Renal cortex interstitium (tissue), 15 donors: ENCODE results near the gene SGSH. TPM values are rescaled to one million over a fixed set of nuclear protein-coding genes. Genes with fewer than 3 reads are reported as not detected.
A peak's percentile ranks its signal among the peaks of the same experiment; 100 is the strongest.

Experiments used
- DNase-seq, 11 donors: peaks; one replicate each; pipeline ENCODE4 v3.0.0-alpha.2; 2013; ENCODE audit warnings: low read depth in 9 of 11, low spot score in 4 of 11; ENCODE audit errors: extremely low read depth in 1 of 11
- long read RNA-seq, 16 experiments: transcript quantifications; one replicate each; lab custom pipeline, GENCODE V29; 2026
- polyA plus RNA-seq, 3 donors: library from polyadenylated mRNA; unstranded; fragments of 120-200 nt; gene quantifications; one replicate each; pipeline ENCODE4 v1.2.1, GENCODE V29; 2013; ENCODE audit not compliant: insufficient read length in 3 of 3

SGSH gene
- 10 to 100 TPM; 31.1 to 57.1 (median 37.0) TPM for polyA plus RNA-seq
- long read RNA-seq, donor 1, partial matches to known transcripts, result 0 of 2 reads
- long read RNA-seq, donor 1, other reads (novel, unspliced or antisense), result 0 of 2 reads
- long read RNA-seq, donor 2, full-length matches to known transcripts, result 5 of 5 reads
- long read RNA-seq, donor 2, partial matches to known transcripts, result 0 of 5 reads
- long read RNA-seq, donor 2, other reads (novel, unspliced or antisense), result 0 of 5 reads
- long read RNA-seq, donor 3, full-length matches to known transcripts, result 7 of 13 reads
- long read RNA-seq, donor 3, partial matches to known transcripts, result 6 of 13 reads
- long read RNA-seq, donor 3, other reads (novel, unspliced or antisense), result 0 of 13 reads
- long read RNA-seq, donor 4, full-length matches to known transcripts, result 6 of 12 reads
- long read RNA-seq, donor 4, partial matches to known transcripts, result 6 of 12 reads
- long read RNA-seq, donor 4, other reads (novel, unspliced or antisense), result 0 of 12 reads
- long read RNA-seq, donor 5, result 0 reads
- long read RNA-seq, donor 6, transcript SGSH-201 (8 exons, 2,784 nt), result major isoform, 8 of 11 reads
- long read RNA-seq, donor 6, partial matches to known transcripts, result 0 of 11 reads
- long read RNA-seq, donor 6, other reads (novel, unspliced or antisense), result 0 of 11 reads
- long read RNA-seq, donor 7, full-length matches to known transcripts, result 9 of 9 reads
- long read RNA-seq, donor 7, partial matches to known transcripts, result 0 of 9 reads
- long read RNA-seq, donor 7, other reads (novel, unspliced or antisense), result 0 of 9 reads
- long read RNA-seq, donor 8, result 0 reads
- long read RNA-seq, donor 9, partial matches to known transcripts, result 0 of 4 reads
- long read RNA-seq, donor 9, other reads (novel, unspliced or antisense), result 0 of 4 reads
- long read RNA-seq, donor 10, partial matches to known transcripts, result 27 of 28 reads
- long read RNA-seq, donor 10, other reads (novel, unspliced or antisense), result 0 of 28 reads
- long read RNA-seq, donor 11, full-length matches to known transcripts, result 6 of 6 reads
- long read RNA-seq, donor 11, partial matches to known transcripts, result 0 of 6 reads
- long read RNA-seq, donor 11, other reads (novel, unspliced or antisense), result 0 of 6 reads
- long read RNA-seq, donor 12, partial matches to known transcripts, result 0 of 5 reads
- long read RNA-seq, donor 12, other reads (novel, unspliced or antisense), result 0 of 5 reads
- long read RNA-seq, donor 13, result 0 reads
- long read RNA-seq, donor 14, full-length matches to known transcripts, result 7 of 7 reads
- long read RNA-seq, donor 14, partial matches to known transcripts, result 0 of 7 reads
- long read RNA-seq, donor 14, other reads (novel, unspliced or antisense), result 0 of 7 reads
- long read RNA-seq, donor 15, full-length matches to known transcripts, result 8 of 17 reads
- long read RNA-seq, donor 15, partial matches to known transcripts, result 9 of 17 reads
- long read RNA-seq, donor 15, other reads (novel, unspliced or antisense), result 0 of 17 reads
- long read RNA-seq, donor 16, full-length matches to known transcripts, result 22 of 68 reads
- long read RNA-seq, donor 16, partial matches to known transcripts, result 37 of 68 reads
- long read RNA-seq, donor 16, other reads (novel, unspliced or antisense), result 9 of 68 reads

DNA sequence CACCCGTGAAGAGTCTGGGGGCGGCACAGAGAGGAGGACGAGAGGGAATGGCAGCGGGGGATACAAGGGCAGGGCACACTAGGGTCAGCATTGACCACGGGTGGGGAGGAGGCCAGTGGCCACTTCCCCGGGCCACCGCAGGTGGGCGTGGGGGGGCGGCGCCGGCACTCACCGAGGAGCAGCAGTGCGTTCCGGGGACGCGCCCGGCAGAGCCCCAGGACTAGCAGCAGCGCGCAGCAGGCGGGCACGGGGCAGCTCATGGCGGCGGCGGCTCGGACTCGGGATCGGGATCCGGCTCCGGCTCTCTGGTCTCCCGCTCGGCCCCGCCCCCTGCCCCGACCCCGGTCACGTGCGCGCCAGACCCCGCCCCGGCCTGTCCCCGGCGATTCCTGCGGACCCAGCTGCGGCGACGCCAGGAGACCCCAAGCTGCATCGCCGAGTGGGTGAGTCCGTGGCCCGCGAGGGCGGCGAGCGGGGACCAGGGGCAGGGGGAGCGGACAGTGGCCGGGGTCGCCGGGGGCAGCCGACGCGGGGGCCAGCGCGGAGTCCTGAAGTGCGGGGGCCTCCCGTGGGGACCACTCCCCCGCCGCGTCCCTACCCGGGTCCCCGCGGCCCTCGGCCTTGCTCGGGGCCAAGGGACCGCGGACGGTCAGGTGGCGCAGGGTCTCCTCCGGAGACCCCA is at the start of gene SGSH, which contains the start of gene SLC26A11:
Gene SGSH (minus strand): TSS at position 280 of the 682 bp plus-strand sequence. CDS start 20 bp downstream, at position 260.
Gene SLC26A11 (plus strand): TSS at position 374 of the 682 bp plus-strand sequence. CDS start 1,134 bp downstream, outside the sequence.
- DNase-seq, result peak in 9 of 11 donors; percentile 42 to 72 (median 67)

GRCh38 chr17:80269405-80269807 is 49.3 kb upstream of the SGSH start:
- DNase-seq, result no peak

- no peak for DNase-seq
Measured at GRCh38 chr17:80268427-80268826, 48.3 kb upstream of the SGSH start.

GRCh38 chr17:80267391-80267790 is 47.3 kb upstream of the SGSH start:
- no peak for DNase-seq

DNA sequence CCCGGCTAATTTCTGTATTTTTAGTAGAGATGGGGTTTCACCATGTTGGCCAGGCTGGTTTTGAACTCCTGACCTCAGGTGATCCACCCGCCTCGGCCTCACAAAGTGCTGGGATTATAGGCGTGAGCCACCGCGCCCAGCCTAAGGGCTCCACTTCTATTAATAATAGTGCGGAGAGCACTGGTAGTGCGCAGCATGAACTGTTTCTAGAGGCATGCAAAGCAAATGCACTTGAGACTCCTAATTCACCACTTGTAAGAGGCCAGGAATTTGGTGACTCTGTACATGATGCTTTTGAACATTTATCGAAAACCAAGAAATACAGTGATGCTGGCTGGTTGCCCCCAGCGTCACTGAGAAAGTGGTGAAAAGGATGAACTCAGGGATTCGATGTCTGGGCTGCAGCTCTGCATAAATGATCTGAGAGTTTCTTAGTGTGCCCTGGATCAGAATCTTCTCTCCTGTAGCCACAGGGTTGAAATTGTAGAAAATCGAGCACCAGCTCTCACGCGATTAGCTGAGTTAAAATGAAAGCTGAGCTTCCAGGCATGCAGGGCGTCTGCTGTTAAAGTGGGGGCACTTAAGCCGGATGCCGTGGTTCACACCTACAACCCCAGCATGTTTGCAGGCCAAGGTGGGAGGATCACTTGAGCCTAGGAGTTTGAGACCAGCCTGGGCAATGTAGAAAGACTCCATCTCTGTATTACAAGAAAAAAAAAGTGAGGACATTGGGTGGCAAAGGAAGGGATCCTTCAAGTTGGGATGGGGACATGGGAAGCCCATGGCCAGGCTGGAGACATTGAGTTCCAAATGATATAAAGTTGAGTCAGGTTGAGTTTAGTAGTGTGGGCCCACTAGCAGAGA is 45.3 kb upstream of the SGSH start:
- DNase-seq, result no peak

DNA sequence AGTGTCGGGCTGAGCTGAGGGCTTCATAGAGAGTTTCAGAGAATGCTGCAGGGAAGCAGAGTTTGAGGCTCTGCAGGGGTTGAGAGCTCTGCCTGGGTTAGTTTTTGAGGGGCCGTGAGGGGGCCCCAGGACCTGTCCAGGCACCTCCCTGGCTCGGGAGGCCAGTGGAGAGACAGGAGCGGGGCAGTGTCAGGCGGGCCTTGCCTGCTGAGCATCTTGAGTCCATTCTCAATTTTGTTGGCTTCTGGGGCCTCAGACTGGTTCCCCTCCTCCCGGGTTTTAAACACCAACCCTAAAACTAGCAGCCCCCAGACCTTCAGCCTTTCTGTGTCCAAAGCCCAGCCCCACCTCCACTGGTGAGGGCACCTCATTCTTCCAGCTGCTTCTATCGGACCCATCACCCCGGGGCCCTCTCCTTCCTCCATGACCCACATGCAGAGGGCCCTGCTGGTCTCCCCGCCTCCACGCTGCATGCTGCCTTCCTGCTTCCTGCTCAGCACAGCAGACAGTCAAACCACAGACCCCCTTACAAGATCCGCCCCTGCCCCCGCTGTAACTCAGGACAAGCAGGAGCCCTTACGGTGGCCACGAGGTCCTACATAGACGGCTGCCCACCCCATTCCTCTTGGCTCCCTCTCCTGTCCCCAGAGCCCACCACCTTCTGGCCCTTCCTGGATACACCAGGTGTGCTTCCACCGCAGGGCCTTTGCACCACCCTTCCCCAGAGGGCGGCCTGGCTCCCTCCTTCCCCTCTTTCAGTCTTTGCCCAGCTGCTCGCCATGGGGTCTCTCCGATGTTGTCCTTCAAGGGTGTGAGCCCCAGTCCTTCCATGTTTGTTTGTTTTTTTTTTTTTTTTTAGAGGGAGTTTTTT is 44.3 kb upstream of the SGSH start:
- DNase-seq, result no peak

DNA sequence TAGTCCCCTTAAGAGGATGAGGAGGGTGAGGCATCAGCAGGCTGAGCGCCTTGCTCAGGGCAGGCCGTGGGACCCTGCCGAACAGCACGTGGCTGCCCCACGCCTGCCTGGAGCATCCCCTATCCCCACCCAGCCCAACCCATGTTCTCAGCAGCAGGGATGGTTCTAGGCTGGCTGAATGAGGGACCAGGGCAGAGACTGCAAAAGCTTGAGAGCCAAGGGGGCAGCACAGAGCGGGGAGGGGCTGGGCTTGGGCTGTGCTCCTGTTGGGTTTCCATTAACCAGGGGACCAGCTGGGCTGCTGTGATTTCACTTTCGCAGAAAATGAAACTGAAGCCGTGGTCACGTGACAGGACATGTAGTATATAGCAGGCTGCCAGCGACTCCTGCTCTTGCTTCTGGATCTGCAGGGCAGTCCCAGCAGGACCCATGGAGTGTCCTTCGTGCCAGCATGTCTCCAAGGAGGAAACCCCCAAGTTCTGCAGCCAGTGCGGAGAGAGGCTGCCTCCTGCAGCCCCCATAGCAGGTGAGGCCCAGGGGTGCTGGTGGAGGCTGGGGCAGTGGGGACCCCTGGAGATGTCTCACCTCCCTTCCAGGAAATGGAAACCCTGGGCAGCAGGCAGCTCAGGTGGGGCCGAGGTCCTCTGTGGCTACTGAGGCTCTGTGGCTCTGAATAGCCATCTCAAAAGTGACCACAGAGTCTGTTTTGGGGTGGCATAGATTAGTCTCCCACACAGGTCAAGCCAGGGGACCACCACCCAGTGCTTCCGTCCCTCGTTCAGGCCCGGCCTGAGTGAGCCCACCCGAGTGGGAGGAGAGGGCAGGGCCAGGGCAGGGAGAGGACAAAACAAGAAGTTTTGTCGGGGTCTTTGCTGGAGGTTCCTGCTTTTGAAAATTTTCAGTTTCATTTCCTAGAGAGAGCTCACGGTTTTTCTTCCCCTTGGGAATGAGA is 43.4 kb upstream of the SGSH start:
- DNase-seq, result peak in 10 of 11 donors; percentile 70 to 93 (median 84)

DNA sequence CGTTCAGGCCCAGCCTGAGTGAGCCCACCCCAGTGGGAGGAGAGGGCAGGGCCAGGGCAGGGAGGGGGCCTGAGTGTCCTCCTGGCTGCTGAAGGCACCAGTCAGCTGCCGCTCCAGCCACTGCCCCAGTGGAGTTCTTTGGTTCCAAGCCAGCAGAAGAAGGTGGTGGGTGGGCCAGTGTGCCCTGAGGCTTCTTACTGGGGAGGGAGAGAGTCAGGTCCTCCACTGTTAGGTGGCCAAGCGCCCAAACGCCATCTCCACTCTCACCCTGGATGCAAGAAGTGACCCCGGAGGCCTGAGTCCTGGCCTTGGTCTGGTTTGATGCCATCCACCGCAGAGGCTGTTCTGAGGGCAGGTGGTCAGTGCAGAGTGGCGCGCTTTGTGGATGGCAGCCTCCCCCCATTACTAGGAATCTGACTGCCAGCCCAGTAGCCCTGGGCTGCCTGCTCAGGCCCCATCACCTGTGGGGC is 42.7 kb upstream of the SGSH start:
- DNase-seq, result no peak

GRCh38 chr17:80262291-80262690 is 42.2 kb upstream of the SGSH start:
- no peak for DNase-seq

GRCh38 chr17:80261895-80262279 is 41.8 kb upstream of the SGSH start:
- DNase-seq, result no peak

- peak in 2 of 11 donors; percentile 43 to 49 for DNase-seq
Measured at GRCh38 chr17:80261159-80261894, 41.2 kb upstream of the SGSH start.

GRCh38 chr17:80260791-80261158 is 40.6 kb upstream of the SGSH start, which contains the start of gene RNF213:
RNF213 (plus strand) TSS chr17:80260852; CDS start chr17:80263682, 2,830 bp downstream.
- peak in 1 of 11 donors; percentile 26 for DNase-seq

- peak in 6 of 11 donors; percentile 44 to 70 (median 66) for DNase-seq
Measured at GRCh38 chr17:80260069-80260535, 40.0 kb upstream of the SGSH start.
